Suppressor macrophage (primary cell): ENCODE measurements around the gene USP6NL.

Source experiments
- DNase-seq, 4 experiments: peaks; one replicate each; pipeline ENCODE4 v3.0.0-alpha.2; 2020 to 2022

The USP6NL gene

DNA sequence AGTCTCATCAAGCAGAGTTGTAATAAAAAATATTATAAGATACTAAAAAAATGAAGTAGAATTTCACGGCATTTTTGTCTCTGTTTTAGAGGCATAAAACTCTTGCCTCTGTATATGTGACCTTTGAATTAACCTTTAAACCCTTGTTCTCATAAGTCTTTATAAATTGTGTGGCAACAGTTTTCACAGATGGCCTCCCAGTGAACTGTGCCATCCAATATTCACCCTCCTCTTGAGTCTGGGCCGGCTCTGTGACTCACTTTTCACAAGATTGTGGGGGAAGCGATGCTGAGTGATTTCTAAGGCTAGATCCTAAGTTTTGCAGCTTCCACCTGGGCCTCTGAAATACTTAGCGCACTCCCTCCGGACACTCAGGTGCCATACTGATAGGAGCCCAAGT, 4.6 kb upstream of the USP6NL start:
- peak; percentile 26 to 59 (median 42) for DNase-seq

DNA sequence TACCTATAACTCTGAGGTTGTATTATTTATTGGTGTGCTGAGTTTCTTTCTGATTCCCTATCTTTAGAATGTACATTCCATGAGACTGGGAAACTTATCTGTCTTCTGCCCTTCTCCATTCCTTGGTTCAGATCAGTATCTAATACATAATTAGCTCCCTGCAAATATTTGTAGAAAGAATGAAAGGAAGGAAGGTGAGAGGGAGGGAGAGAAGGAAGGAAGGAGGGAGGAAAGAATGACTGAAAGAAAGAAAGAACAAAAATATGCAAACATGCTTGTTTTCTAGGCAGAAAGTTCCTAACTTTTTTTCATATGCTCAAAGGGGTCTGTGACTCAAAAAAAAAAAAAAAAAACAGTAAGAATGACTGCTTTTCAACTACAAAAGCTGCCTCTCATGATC, 3.9 kb upstream of the USP6NL start:
- DNase-seq = no peak

- DNase-seq = peak; percentile 13 to 47 (median 25)
These were observed 861 bp upstream of the USP6NL start for GRCh38 chr10:11612021-11613001.

GRCh38 chr10:11610826-11611247, 613 bp downstream of the USP6NL start:
- peak; percentile 21 to 64 (median 40) for DNase-seq

- peak in 2 of 4 experiments; percentile 26 to 35 for DNase-seq
These were observed 1.2 kb downstream of the USP6NL start for GRCh38 chr10:11610166-11610825.

- DNase-seq = peak in 1 of 4 experiments; percentile 7
These were observed 1.9 kb downstream of the USP6NL start for GRCh38 chr10:11609492-11610093.

- no peak for DNase-seq
These were observed 2.4 kb downstream of the USP6NL start for GRCh38 chr10:11609052-11609451.

- DNase-seq = no peak
These were observed 3.1 kb downstream of the USP6NL start for GRCh38 chr10:11608159-11609013.

DNA sequence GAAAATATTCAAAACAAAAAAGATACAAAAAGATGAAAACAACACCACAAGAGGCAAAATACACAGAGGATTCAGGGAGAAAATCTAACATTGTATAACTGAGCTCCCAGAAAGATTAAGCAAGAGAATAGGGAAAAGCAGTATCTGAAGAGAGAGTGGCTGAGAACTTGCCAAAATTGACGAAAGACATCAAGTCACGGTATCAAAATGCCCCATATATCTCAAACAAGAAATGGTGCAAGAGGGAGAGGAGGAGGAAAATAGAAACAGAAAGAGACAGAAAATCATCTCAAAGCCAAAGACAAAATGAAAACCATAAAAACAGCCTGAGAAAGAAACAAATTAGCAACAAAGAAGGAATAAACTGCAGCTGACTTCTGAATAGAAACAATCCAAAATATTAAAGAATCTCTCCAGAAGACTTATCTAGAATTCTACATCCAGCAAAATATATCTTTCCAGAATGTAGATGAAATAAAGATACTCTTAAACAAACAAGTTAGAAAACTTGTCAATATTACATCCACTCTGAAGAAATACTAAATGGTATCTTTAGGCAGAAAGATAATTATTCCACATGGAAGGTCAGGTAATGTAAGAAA, 5.5 kb downstream of the USP6NL start:
- no peak for DNase-seq

DNA sequence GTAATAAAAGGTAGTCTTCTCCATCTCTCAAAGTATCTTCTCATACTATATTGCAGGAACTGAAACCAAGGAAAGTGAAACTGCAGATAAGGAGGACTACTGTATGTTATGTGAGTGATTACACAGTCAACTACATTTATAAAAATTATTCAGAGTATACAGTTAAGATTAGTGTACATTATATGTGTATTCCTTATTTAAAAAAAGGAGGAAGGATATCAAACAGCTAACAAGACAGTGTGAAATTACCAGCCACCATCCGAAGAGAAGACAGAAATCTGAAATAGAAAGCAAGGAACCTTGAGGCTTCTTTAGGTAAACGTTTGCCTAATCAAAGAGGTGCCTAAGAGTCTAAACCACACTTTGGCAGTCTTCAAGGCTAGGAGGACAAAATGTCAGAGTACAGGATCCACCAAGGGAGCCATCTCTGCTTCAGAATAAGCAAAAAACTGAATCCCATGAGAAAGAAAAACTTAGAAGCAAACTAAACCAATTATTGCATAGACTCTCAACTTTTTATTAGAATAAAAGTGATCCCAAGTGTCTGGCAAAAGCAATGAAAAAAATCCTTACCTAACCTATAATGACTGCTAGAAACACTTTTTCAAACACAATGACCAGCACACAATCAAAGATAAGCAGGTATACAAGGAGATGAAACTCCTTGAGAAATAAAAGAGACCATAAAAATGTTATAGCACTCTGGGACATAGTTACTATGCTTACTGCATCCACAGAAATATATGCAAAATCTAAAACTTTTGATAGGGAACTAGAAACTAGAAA, 6.4 kb downstream of the USP6NL start:
- peak in 2 of 4 experiments; percentile 12 to 27 for DNase-seq

- no peak for DNase-seq
These were observed 7.7 kb downstream of the USP6NL start for GRCh38 chr10:11603741-11604140.

GRCh38 chr10:11602919-11603523, 8.4 kb downstream of the USP6NL start:
- no peak for DNase-seq

DNA sequence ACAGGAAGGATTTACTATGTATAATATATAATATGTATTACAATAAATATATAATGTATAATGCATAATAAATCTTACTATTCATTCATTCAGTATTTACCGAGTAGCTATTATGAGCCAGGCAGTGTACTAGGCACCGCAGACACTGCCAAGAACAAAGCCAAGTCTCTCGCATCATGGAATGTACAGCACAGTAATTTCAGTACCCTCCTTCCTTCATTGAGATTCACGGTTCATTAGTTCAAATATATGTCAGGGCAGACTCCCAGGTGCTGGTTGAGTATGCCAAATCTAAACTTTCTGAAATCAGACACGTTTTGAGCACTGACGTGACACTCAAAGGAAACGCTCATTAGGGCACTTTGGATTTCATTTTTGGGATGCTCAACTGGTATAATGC, 9.1 kb downstream of the USP6NL start:
- DNase-seq = no peak

DNA sequence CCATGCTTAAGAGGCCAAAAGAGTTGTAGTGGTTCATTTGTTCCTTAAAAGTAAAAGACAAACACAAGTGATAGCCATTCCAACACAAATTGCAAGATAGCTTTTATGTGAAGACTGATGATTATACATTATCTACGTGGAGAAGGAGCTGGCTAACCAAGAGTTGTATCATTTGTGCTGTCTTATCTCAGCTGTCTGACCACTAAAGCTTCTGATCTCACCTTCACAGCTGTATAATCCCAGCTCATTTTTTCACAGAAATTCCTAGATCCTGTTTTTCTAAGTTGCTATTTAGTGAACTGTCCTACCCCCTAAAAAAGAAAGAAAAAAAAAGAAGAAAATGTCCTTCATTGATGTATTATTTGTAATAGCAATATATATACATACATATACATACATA, 9.8 kb downstream of the USP6NL start:
- DNase-seq = no peak

DNA sequence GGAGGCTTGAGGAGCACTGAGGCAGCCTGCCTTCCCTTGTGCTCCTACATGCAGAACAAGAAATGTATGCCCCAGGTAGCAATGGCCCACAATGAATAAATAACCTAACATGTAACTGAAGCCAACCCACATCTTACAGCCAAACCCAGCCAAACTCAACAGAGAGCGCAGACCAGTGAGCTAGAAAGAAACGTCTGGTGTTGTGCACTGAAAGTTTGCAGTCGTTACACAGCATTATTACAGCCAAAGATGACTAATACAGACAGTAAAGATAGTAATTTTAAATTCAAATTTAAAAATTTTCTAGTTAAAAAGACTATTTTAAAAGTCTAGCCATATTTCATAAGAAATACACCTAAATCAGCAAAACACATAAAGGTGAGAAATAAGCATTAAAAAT, 11.2 kb downstream of the USP6NL start:
- no peak for DNase-seq

- peak in 3 of 4 experiments; percentile 20 to 34 (median 30) for DNase-seq
These were observed 12.6 kb downstream of the USP6NL start for GRCh38 chr10:11598712-11599397.

GRCh38 chr10:11597470-11597869, 14.0 kb downstream of the USP6NL start:
- DNase-seq = no peak

DNA sequence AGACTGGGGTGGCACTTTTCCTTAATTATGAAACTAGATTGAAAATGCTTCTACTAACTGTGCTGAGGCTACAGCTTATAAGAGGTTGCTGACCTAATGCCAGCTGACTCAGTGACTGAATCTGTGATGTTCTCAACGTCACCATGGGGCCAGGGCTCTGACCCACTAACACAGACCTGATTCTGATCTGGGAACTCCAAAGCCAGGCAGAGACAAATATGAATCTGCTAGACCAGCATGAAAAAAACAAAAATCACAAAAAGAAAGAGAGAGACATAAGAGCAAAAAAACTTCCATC, 16.1 kb downstream of the USP6NL start:
- peak; percentile 69 to 86 (median 72) for DNase-seq

DNA sequence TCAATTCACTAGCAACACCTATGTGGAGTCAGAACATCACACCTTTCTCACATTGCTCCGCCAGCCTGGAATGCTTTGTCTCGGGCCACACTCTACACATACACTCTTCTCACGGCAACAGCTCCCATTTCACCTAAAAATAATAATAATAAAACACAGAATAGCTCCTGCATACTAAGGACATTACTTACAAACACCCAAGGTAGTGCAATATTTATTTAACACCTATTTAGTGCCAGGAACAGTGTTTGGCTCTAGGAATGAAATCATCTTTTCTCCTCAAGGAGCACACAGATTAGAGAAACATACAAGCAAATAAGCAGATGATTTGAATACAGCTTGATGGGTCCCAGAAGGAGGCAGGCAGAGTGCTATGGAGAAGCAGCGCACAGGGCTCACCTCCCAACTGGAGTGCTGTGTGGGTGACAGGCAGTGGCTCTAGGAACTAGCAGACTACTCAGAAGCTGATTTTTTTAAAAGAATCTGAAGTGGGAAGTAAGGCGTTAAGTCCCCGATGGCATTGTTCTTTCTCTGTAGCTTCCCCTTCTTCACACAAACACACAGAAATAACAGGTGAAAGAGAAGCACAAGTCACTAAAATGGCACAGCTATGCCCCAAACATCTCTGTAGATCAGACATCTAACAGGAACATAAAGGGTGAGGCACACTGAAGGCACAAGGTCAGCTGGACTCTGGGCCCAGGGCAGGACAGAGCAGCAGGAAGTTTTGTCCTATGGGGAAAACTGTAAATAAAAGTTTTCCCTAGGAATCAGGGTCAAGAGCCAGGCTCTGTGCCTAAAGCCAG, 16.7 kb downstream of the USP6NL start:
- peak; percentile 42 to 78 (median 71) for DNase-seq
